H1 (cell line): ENCODE data around the gene RTN4. TPM values are rescaled to one million over a fixed set of nuclear protein-coding genes. Genes with fewer than 3 reads are reported as not detected.

Experiments used
- CTCF ChIA-PET: fragments of 300-600 bp; sonication (Branson Sonifier 250); formaldehyde crosslinking; loops from one replicate; lab custom pipeline; 2021; ENCODE audit not compliant: partially characterized antibody; lab: Charles Lee
- POLR2A ChIA-PET: fragments of 300-600 bp; sonication (Branson Sonifier 250); formaldehyde crosslinking; loops from one replicate; lab custom pipeline; 2021; ENCODE audit warnings: inconsistent platforms; ENCODE audit not compliant: partially characterized antibody; lab: Charles Lee
- DNase-seq, 2 experiments: peaks; one replicate each; pipeline versions ENCODE4 v3.0.0 to v3.0.0-alpha.2; 2010 to 2022; ENCODE audit warnings: low spot score in 2 of 2, low read depth in 1 of 2, mixed read lengths in 1 of 2
- FAIRE-seq: peaks from 2 replicates; lab custom pipeline; 2011; peaks lifted over from hg19 to GRCh38; lab: Jason Lieb, UNC
- H2AFZ ChIP-seq: 2 replicates; pipeline ENCODE4 v1.8.1; 2012; ENCODE audit warnings: low read length, inconsistent platforms
- H2AK5ac ChIP-seq: 2 replicates; pipeline ENCODE4 v1.6.1; 2013; ENCODE audit warnings: low read depth, low read length
- H2BK120ac ChIP-seq: replicated peaks from 2 replicates; pipeline ENCODE3; 2013; ENCODE audit warnings: low read depth, low read length, inconsistent platforms
- H2BK12ac ChIP-seq: 2 replicates; pipeline ENCODE4 v1.6.1; 2013; ENCODE audit warnings: low read depth, low read length
- H2BK15ac ChIP-seq: 2 replicates; pipeline ENCODE4 v1.6.1; 2013; ENCODE audit warnings: low read length
- H2BK20ac ChIP-seq: 2 replicates; pipeline ENCODE4 v1.6.1; 2013; ENCODE audit warnings: low read length
- H2BK5ac ChIP-seq: 2 replicates; pipeline ENCODE4 v1.6.1; 2013; ENCODE audit warnings: low read depth, low read length
- H3K14ac ChIP-seq: 2 replicates; pipeline ENCODE4 v1.6.1; 2013; ENCODE audit warnings: inconsistent platforms; ENCODE audit not compliant: insufficient read length
- H3K18ac ChIP-seq: 2 replicates; pipeline ENCODE4 v1.6.1; 2013; ENCODE audit warnings: low read length; ENCODE audit errors: extremely low read depth
- H3K23ac ChIP-seq: 2 replicates; pipeline ENCODE4 v1.6.1; 2013; ENCODE audit warnings: inconsistent platforms; ENCODE audit not compliant: insufficient read length
- H3K23me2 ChIP-seq: 2 replicates; pipeline ENCODE4 v1.6.1; 2013; ENCODE audit warnings: low read depth, low read length
- H3K27ac ChIP-seq: 2 replicates; pipeline ENCODE4 v1.6.1; 2011; ENCODE audit warnings: low read depth, low read length, inconsistent platforms
- H3K27me3 ChIP-seq, 4 experiments: replicated peaks in 1 of 4; 1 replicate in 1 of 4; 2 replicates in 3 of 4; pipeline versions ENCODE4 v1.6.1 to v1.8.1; 2011 to 2013; ENCODE audit warnings: low read length in 3 of 4, mild to moderate bottlenecking in 3 of 4, inconsistent platforms in 2 of 4, mixed read lengths in 2 of 4, moderate library complexity in 1 of 4; ENCODE audit not compliant: control insufficient read depth in 3 of 4, insufficient read depth in 3 of 4; ENCODE audit errors: extremely low read depth in 1 of 4
- H3K36me3 ChIP-seq, 4 experiments: 2 replicates each; pipeline versions ENCODE4 v1.6.1 to v1.8.1; 2011 to 2013; ENCODE audit warnings: mild to moderate bottlenecking in 4 of 4, low read length in 3 of 4, moderate library complexity in 2 of 4, control low read depth in 1 of 4, inconsistent platforms in 1 of 4; ENCODE audit not compliant: insufficient read depth in 4 of 4, control insufficient read depth in 2 of 4
- H3K4ac ChIP-seq: replicated peaks from 2 replicates; pipeline ENCODE3; 2013; ENCODE audit warnings: low read length, low read depth, mixed read lengths, inconsistent platforms; ENCODE audit not compliant: insufficient read length
- H3K4me1 ChIP-seq, 4 experiments: replicated peaks in 1 of 4; 1 replicate in 1 of 4; 2 replicates in 3 of 4; pipeline versions ENCODE4 v1.6.1 to v1.8.1; 2011 to 2013; ENCODE audit warnings: low read length in 3 of 4, inconsistent platforms in 2 of 4, mixed read lengths in 1 of 4; ENCODE audit not compliant: insufficient read depth in 4 of 4, control insufficient read depth in 3 of 4
- H3K4me2 ChIP-seq, 2 experiments: 2 replicates each; pipeline versions ENCODE4 v1.6.1 to v1.8.1; 2011 to 2013; ENCODE audit warnings: low read depth in 2 of 2, low read length in 2 of 2, control low read depth in 1 of 2, inconsistent platforms in 1 of 2, mild to moderate bottlenecking in 1 of 2; ENCODE audit not compliant: insufficient read depth in 1 of 2
- H3K4me3 ChIP-seq, 4 experiments: fragments of 200-600, 300-600 bp in 1 of 4; sonication (generic), shearing (Covaris generic), sonication (Bioruptor Twin) in 1 of 4; 2 replicates each; pipeline versions ENCODE4 v1.5.1 to v1.8.1; 2011 to 2016; ENCODE audit warnings: low read length in 4 of 4, low read depth in 3 of 4, control low read depth in 2 of 4, inconsistent platforms in 2 of 4, mild to moderate bottlenecking in 2 of 4, mixed read lengths in 1 of 4, moderate library complexity in 1 of 4; ENCODE audit not compliant: insufficient read depth in 2 of 4; ENCODE audit errors: extremely low read depth in 1 of 4
- H3K56ac ChIP-seq: replicated peaks from 2 replicates; pipeline ENCODE3; 2013; ENCODE audit warnings: low read depth, mild to moderate bottlenecking, mixed read lengths, low read length, inconsistent platforms; ENCODE audit not compliant: insufficient read length
- H3K79me1 ChIP-seq: 2 replicates; pipeline ENCODE4 v1.6.1; 2013; ENCODE audit warnings: low read depth, low read length, control low read depth
- H3K79me2 ChIP-seq, 2 experiments: 2 replicates each; pipeline versions ENCODE4 v1.6.1 to v1.8.1; 2012 to 2013; ENCODE audit warnings: low read length in 2 of 2, mild to moderate bottlenecking in 2 of 2, inconsistent platforms in 1 of 2; ENCODE audit not compliant: insufficient read depth in 2 of 2, control insufficient read depth in 1 of 2
- H3K9ac ChIP-seq, 4 experiments: replicated peaks in 1 of 4; 1 replicate in 1 of 4; 2 replicates in 3 of 4; pipeline versions ENCODE4 v1.6.1 to v1.8.1; 2011 to 2013; ENCODE audit warnings: low read depth in 3 of 4, low read length in 3 of 4, control low read depth in 2 of 4, mild to moderate bottlenecking in 2 of 4, moderate library complexity in 2 of 4, inconsistent platforms in 1 of 4; ENCODE audit errors: extremely low read depth in 1 of 4
- H3K9me3 ChIP-seq, 2 experiments: 2 replicates each; pipeline versions ENCODE4 v1.6.1 to v1.8.1; 2012 to 2013; ENCODE audit warnings: mild to moderate bottlenecking in 2 of 2, moderate library complexity in 2 of 2, control low read depth in 1 of 2, inconsistent platforms in 1 of 2, low read depth in 1 of 2, low read length in 1 of 2, mixed read lengths in 1 of 2; ENCODE audit not compliant: insufficient read depth in 2 of 2
- H4K20me1 ChIP-seq, 2 experiments: replicated peaks in 1 of 2; 2 replicates each; pipeline versions ENCODE3 to v1.8.1; 2011 to 2013; ENCODE audit warnings: inconsistent platforms in 2 of 2, low read length in 2 of 2, mild to moderate bottlenecking in 1 of 2; ENCODE audit not compliant: insufficient read depth in 2 of 2, control insufficient read depth in 1 of 2
- H4K5ac ChIP-seq: 2 replicates; pipeline ENCODE4 v1.6.1; 2013; ENCODE audit warnings: low read length, low read depth, mixed read lengths, inconsistent platforms; ENCODE audit not compliant: insufficient read length
- H4K8ac ChIP-seq: 2 replicates; pipeline ENCODE4 v1.8.0; 2013; ENCODE audit warnings: mild to moderate bottlenecking, moderate library complexity, low read length, inconsistent platforms; ENCODE audit not compliant: insufficient read depth; ENCODE audit errors: extremely low read depth
- H4K91ac ChIP-seq: replicated peaks from 2 replicates; pipeline ENCODE3; 2013; ENCODE audit warnings: low read length, mixed read lengths, inconsistent platforms; ENCODE audit not compliant: insufficient read length
- EZH2 ChIP-seq: fragments of 200-600 bp; sonication (generic); IDR thresholded peaks from 2 replicates; pipeline ENCODE4 v1.7.1; 2012; ENCODE audit warnings: low read depth, mild to moderate bottlenecking, moderate library complexity, low read length, inconsistent platforms; ENCODE audit not compliant: severe bottlenecking
- HDAC2 ChIP-seq, 2 experiments: fragments of 300-600 bp in 1 of 2; sonication (generic) in 1 of 2; IDR thresholded peaks; 2 replicates each; pipeline ENCODE4 v1.6.1; 2011 to 2012; ENCODE audit warnings: low read depth in 2 of 2, low read length in 2 of 2, mild to moderate bottlenecking in 2 of 2, moderate library complexity in 2 of 2, borderline replicate concordance in 1 of 2, inconsistent platforms in 1 of 2
- JUND ChIP-seq: IDR thresholded peaks from 2 replicates; pipeline ENCODE4 v1.6.1; 2011; ENCODE audit warnings: mild to moderate bottlenecking, improper control_type of control experiment, low read length
- POLR2AphosphoS5 ChIP-seq: IDR thresholded peaks from 2 replicates; pipeline ENCODE4 v1.6.1; 2011; ENCODE audit warnings: low read depth, low read length
- RBBP5 ChIP-seq: IDR thresholded peaks from 2 replicates; pipeline ENCODE4 v1.7.1; 2012; ENCODE audit warnings: low read depth, mild to moderate bottlenecking, inconsistent platforms, low read length, moderate library complexity, borderline replicate concordance
- SP1 ChIP-seq: IDR thresholded peaks from 2 replicates; pipeline ENCODE4 v1.6.1; 2011; ENCODE audit warnings: low read depth, low read length
- SUZ12 ChIP-seq: fragments of 200-600 bp; sonication (generic); IDR thresholded peaks from 2 replicates; pipeline ENCODE4 v1.6.1; 2012; ENCODE audit warnings: mild to moderate bottlenecking, inconsistent platforms, low read length, moderate library complexity, mixed read lengths
- TAF1 ChIP-seq: IDR thresholded peaks from 2 replicates; pipeline ENCODE4 v1.6.1; 2011; ENCODE audit warnings: mild to moderate bottlenecking, low read depth, low read length
- WGBS, 2 experiments: shearing (Covaris generic) in 1 of 2; methylation state at CpG; one replicate each; pipeline versions ENCODE4 v1.1.6 to v1.1.7; 2013 to 2015; ENCODE audit warnings: low lambda C conversion rate in 2 of 2, mixed read lengths in 2 of 2, inconsistent platforms in 1 of 2, low coverage in 1 of 2, missing lambda C conversion rate in 1 of 2; ENCODE audit not compliant: insufficient replicate concordance in 2 of 2, insufficient coverage in 1 of 2, insufficient read length in 1 of 2; ENCODE audit errors: extremely low coverage in 1 of 2, missing lambda C conversion rate in 1 of 2; 5-methylcytosine and 5-hydroxymethylcytosine counted together
- polyA plus RNA-seq, 7 experiments: library from polyadenylated mRNA; depleted of rRNA in 3 of 7; stranded (reverse) in 5 of 7; unstranded in 2 of 7; fragments of >200 nt in 5 of 7; fragments of 200-250 nt in 2 of 7; gene quantifications; 1 replicate in 5 of 7; 2 replicates in 1 of 7; 4 replicates in 1 of 7; pipeline versions ENCODE4 v1.2.1 to v1.2.3, GENCODE V29; 2011 to 2013; ENCODE audit warnings: missing spikeins in 2 of 7, mixed read lengths in 2 of 7
- total RNA-seq: library from RNA; stranded (reverse); fragmentation: NEBNext Ultra II Directional; extraction: Animal tissue kit (Norgen Biotek cat#: 25700); gene quantifications from 2 replicates; pipeline ENCODE4 v1.2.1, GENCODE V29; 2021

RTN4 gene
- total and polyA plus RNA-seq, 2 of the 8 experiments (the other 6 are each of a cell fraction or from before 2014, with no cell fraction given): 179 to 242 TPM

DNA sequence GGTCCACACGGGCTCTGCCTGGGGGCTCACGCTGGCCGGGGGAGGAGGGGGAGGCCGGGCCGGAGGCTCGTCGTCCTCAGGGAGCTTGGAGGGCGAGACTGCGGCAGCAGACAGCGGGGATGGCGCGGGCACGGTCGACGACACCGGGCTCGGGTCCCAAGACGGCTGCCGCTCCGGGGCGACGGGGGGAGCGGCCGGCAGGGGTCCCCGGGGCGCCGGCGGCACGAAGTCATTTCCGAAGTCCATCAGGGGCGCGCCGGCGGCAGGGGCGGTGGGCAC is 491 bp downstream of the RTN4 start:
- WGBS, 2 experiments: 5% methylated on average over 4 of the region's 35 CpGs; no CpG with 5 or more reads in 1 of the 2 experiments
- Histone ChIP-seq H3K36me3 (no peaks in the 10 kb centered on the region; a peak in 1 of 8 replicates), H3K4me2 (peak overlapping the region; percentile 22 to 89)

More for the DNA sequence above, 491 bp downstream of the RTN4 start:
- H2BK12ac ChIP-seq: no peak overlapping the region
- POLR2A ChIA-PET: interaction anchor here (0.6 to 3.3 kb wide), 20 partner anchors 9 to 1079 kb away, joined by 3 to 21 read pairs (median 5); partner anchors contain the start of genes CLHC1, PSME4 and RPS27A
- H3K4me1 ChIP-seq: peaks cover 0 to 10% (median 5%) of the 10 kb centered on the region in 4 experiments; a peak in 3 of 7 replicates
- peak overlapping the region; percentile 93 to 97 (median 96) for H3K9ac ChIP-seq
- peak overlapping the region; percentile 98 for H4K8ac ChIP-seq
- H3K56ac ChIP-seq: peak overlapping the region; percentile 82
- no peaks in the 10 kb centered on the region for H3K9me3 ChIP-seq
- peak overlapping the region; percentile 95 for H3K18ac ChIP-seq
- no peak overlapping the region for H2AK5ac ChIP-seq
- peaks cover 4% of the 10 kb centered on the region for H3K23me2 ChIP-seq
- no peaks in the 10 kb centered on the region for H3K79me1 ChIP-seq
- H2BK5ac ChIP-seq: peak overlapping the region; percentile 95
- no peak for TF ChIP-seq EZH2
- TF ChIP-seq SUZ12: no peak
- TF ChIP-seq JUND: no peak
- TF ChIP-seq TAF1: no peak
- no peak for TF ChIP-seq HDAC2 (IDR thresholded peaks at IDR 0.05; ENCODE audit: borderline replicate concordance in 1 of 2, low read depth in 2 of 2, low read length in 2 of 2)
- TF ChIP-seq POLR2AphosphoS5: peak; percentile 13
- TF ChIP-seq SP1: no peak
- TF ChIP-seq RBBP5: peak; percentile 43; the same call in 1 of the 2 replicates
- H3K4ac ChIP-seq: no peak overlapping the region
- peak overlapping the region; percentile 79 for H4K91ac ChIP-seq
- H3K23ac ChIP-seq: no peak overlapping the region
- no peak overlapping the region for H2BK15ac ChIP-seq
- H2BK20ac ChIP-seq: no peak overlapping the region
- peaks cover 18 to 19% of the 10 kb centered on the region in 2 experiments for H4K20me1 ChIP-seq
- peak overlapping the region; percentile 85; the same call in 1 of the 2 replicates for H3K27ac ChIP-seq
- H3K79me2 ChIP-seq: peaks cover 35 to 47% of the 10 kb centered on the region in 2 experiments
- CTCF ChIA-PET: interaction anchor here (0.9 to 2.4 kb wide), 7 partner anchors 21 to 129 kb away, joined by 3 to 7 read pairs (median 5); no protein-coding TSS in a partner anchor
- H2BK120ac ChIP-seq: no peak overlapping the region
- no peak overlapping the region for H2AFZ ChIP-seq
- peak overlapping the region; percentile 74 to 100 (median 80) for H3K4me3 ChIP-seq
- no peak overlapping the region for H3K14ac ChIP-seq
- peak overlapping the region; percentile 99 for H4K5ac ChIP-seq
- no peak for DNase-seq
- H3K27me3 ChIP-seq: no peaks in the 10 kb centered on the region
- FAIRE-seq: no peak
